HCT116 (cell line): ENCODE data around the gene BPTF. TPM values are rescaled to one million over a fixed set of nuclear protein-coding genes. Genes with fewer than 3 reads are reported as not detected.

Source experiments
- ATAC-seq: fragments of 200-7000 bp; cut with Tn5 transposase; 2 replicates; pipeline ENCODE4 v1.9.1; 2020; ENCODE audit warnings: mild to moderate bottlenecking, moderate library complexity
- BruUV-seq: library from RNA; stranded (reverse); fragments of 400-500 nt; replicated peaks from 2 replicates; lab custom pipeline; 2021; lab: Mats Ljungman, UMichigan
- CTCF ChIA-PET: fragments of 300-600 bp; sonication (Branson Sonifier 250); formaldehyde crosslinking; loops from one replicate; lab custom pipeline; 2021; ENCODE audit warnings: antibody characterized with exemption; lab: Charles Lee
- POLR2A ChIA-PET: fragments of 300-600, 350-600 bp; sonication (Branson Sonifier 250); formaldehyde crosslinking; loops from one replicate; lab custom pipeline; 2021; ENCODE audit warnings: antibody characterized with exemption; lab: Charles Lee
- RAD21 ChIA-PET, 2 experiments: fragments of 300-600 bp; sonication (Branson Sonifier 250); formaldehyde crosslinking; loops; one replicate each; lab custom pipeline; 2023; ENCODE audit warnings: low total read pairs in 2 of 2; ENCODE audit not compliant: uncharacterized antibody in 2 of 2, unreplicated experiment in 2 of 2, low non-redundant PET in 1 of 2; lab: Charles Lee
- DNase-seq: peaks from one replicate; pipeline ENCODE4 v3.0.0-alpha.2; 2010; ENCODE audit warnings: low read depth, low spot score
- H2AFZ ChIP-seq: fragments of 200-600 bp; shearing (Covaris generic), sonication (generic); 2 replicates; pipeline ENCODE4 v1.6.1; 2017; ENCODE audit warnings: low read depth, mixed run types, mixed read lengths, antibody characterized with exemption, low read length; ENCODE audit not compliant: poor library complexity, severe bottlenecking
- H3K27ac ChIP-seq: 2 replicates; pipeline ENCODE4 v1.5.1; 2012; ENCODE audit warnings: low read depth, low read length
- H3K27me3 ChIP-seq: fragments of 200-600 bp; sonication (generic); 2 replicates; pipeline ENCODE4 v1.6.1; 2016; ENCODE audit warnings: mixed run types, low read length, mixed read lengths; ENCODE audit not compliant: insufficient read depth
- H3K36me3 ChIP-seq, 2 experiments: fragments of 200-500 bp in 1 of 2; fragments of 200-600 bp in 1 of 2; sonication (Bioruptor generic) in 1 of 2; sonication (generic) in 1 of 2; 2 replicates each; pipeline versions ENCODE4 v1.5.1 to v1.6.1; 2014 to 2016; ENCODE audit warnings: low read length in 2 of 2, inconsistent platforms in 1 of 2, mixed read lengths in 1 of 2, mixed run types in 1 of 2; ENCODE audit not compliant: insufficient read depth in 2 of 2, control insufficient read depth in 1 of 2
- H3K4me1 ChIP-seq, 2 experiments: fragments of 200-600 bp in 1 of 2; sonication (generic) in 1 of 2; 2 replicates each; pipeline versions ENCODE4 v1.5.1 to v1.6.1; 2012 to 2017; ENCODE audit warnings: low read length in 2 of 2, inconsistent platforms in 1 of 2, mild to moderate bottlenecking in 1 of 2, mixed read lengths in 1 of 2, mixed run types in 1 of 2, moderate library complexity in 1 of 2; ENCODE audit not compliant: insufficient read depth in 2 of 2, control insufficient read depth in 1 of 2
- H3K4me2 ChIP-seq: fragments of 200-600 bp; sonication (generic); 2 replicates; pipeline ENCODE4 v1.6.1; 2017; ENCODE audit warnings: mixed run types, low read length, mixed read lengths
- H3K4me3 ChIP-seq, 2 experiments: fragments of 200-600 bp in 1 of 2; sonication (generic) in 1 of 2; replicated peaks in 1 of 2; 2 replicates each; pipeline ENCODE4 v1.5.1; 2011 to 2016; ENCODE audit warnings: low read length in 2 of 2, control low read depth in 1 of 2, low read depth in 1 of 2, mild to moderate bottlenecking in 1 of 2, mixed read lengths in 1 of 2, mixed run types in 1 of 2
- H3K79me2 ChIP-seq: fragments of 200-600 bp; sonication (generic); 2 replicates; pipeline ENCODE4 v1.6.1; 2017; ENCODE audit warnings: mild to moderate bottlenecking, mixed run types, low read length, moderate library complexity, mixed read lengths; ENCODE audit not compliant: insufficient read depth
- H3K9ac ChIP-seq: fragments of 200-600 bp; sonication (generic); 2 replicates; pipeline ENCODE4 v1.6.1; 2016; ENCODE audit warnings: low read length, mixed read lengths
- H3K9me2 ChIP-seq: fragments of 200-600 bp; sonication (generic), shearing (Covaris generic); 2 replicates; pipeline ENCODE4 v1.6.1; 2017; ENCODE audit warnings: mixed run types, mild to moderate bottlenecking, moderate library complexity; ENCODE audit not compliant: insufficient read depth
- H3K9me3 ChIP-seq, 2 experiments: fragments of 200-500 bp in 1 of 2; fragments of 200-600 bp in 1 of 2; sonication (Bioruptor generic) in 1 of 2; sonication (generic) in 1 of 2; 2 replicates each; pipeline ENCODE4 v1.6.1; 2014 to 2017; ENCODE audit warnings: low read length in 2 of 2, mixed read lengths in 2 of 2, inconsistent platforms in 1 of 2, low read depth in 1 of 2, mild to moderate bottlenecking in 1 of 2, mixed run types in 1 of 2, moderate library complexity in 1 of 2; ENCODE audit not compliant: control insufficient read depth in 1 of 2, insufficient read depth in 1 of 2
- H4K20me1 ChIP-seq: fragments of 200-600 bp; sonication (generic), shearing (Covaris generic); 2 replicates; pipeline ENCODE4 v1.6.1; 2017; ENCODE audit warnings: mixed run types, mild to moderate bottlenecking, moderate library complexity; ENCODE audit not compliant: insufficient read depth
- CEBPB ChIP-seq: IDR thresholded peaks from 2 replicates; pipeline ENCODE4 v1.6.1; 2012; ENCODE audit warnings: low read depth
- EGR1 ChIP-seq: IDR thresholded peaks from 2 replicates; pipeline ENCODE4 v1.6.1; 2012; ENCODE audit warnings: low read depth
- SIN3A ChIP-seq: IDR thresholded peaks from 2 replicates; pipeline ENCODE4 v1.6.1; 2012; ENCODE audit warnings: low read depth
- SRF ChIP-seq: IDR thresholded peaks from 2 replicates; pipeline ENCODE4 v1.6.1; 2012; ENCODE audit warnings: low read depth
- ZBTB33 ChIP-seq: IDR thresholded peaks from 2 replicates; pipeline ENCODE4 v1.6.1; 2011; ENCODE audit warnings: mild to moderate bottlenecking, low read length, moderate library complexity; ENCODE audit not compliant: insufficient replicate concordance; ENCODE audit errors: extremely low read depth
- intact Hi-C: fragments of 100-400 bp; cut with micrococcal nuclease; formaldehyde crosslinking; loops from 2 replicates; pipeline ENCODE4 v1.10.0; 2022
- total RNA-seq: library from RNA; stranded (reverse); gene quantifications from one replicate; pipeline ENCODE4 v1.2.1, GENCODE V29; 2021; ENCODE audit not compliant: unreplicated experiment
- TF ChIP-seq, protein P1 (sequence below): IDR thresholded peaks from 2 replicates; pipeline ENCODE4 v1.6.1; 2012; ENCODE audit warnings: low read depth

BPTF gene
- total RNA-seq, 1 experiment from 2014 or later: 114 TPM

- H3K4me1 ChIP-seq: peaks cover 4 to 6% of the 10 kb centered on the region in 2 experiments; a peak in 3 of 4 replicates
- ChIA-PET RAD21 (no interaction called here), POLR2A (no interaction called here), CTCF (no interaction called here)
- H3K27me3 ChIP-seq: no peaks in the 10 kb centered on the region
- DNase-seq (no peak), ATAC-seq (no peak)
- H3K9me2 ChIP-seq: no peaks in the 10 kb centered on the region
- TF ChIP-seq ZBTB33 (no peak), SIN3A (no peak), CEBPB (no peak), EGR1 (no peak), SRF (no peak)
- TF ChIP-seq, protein P1, sequence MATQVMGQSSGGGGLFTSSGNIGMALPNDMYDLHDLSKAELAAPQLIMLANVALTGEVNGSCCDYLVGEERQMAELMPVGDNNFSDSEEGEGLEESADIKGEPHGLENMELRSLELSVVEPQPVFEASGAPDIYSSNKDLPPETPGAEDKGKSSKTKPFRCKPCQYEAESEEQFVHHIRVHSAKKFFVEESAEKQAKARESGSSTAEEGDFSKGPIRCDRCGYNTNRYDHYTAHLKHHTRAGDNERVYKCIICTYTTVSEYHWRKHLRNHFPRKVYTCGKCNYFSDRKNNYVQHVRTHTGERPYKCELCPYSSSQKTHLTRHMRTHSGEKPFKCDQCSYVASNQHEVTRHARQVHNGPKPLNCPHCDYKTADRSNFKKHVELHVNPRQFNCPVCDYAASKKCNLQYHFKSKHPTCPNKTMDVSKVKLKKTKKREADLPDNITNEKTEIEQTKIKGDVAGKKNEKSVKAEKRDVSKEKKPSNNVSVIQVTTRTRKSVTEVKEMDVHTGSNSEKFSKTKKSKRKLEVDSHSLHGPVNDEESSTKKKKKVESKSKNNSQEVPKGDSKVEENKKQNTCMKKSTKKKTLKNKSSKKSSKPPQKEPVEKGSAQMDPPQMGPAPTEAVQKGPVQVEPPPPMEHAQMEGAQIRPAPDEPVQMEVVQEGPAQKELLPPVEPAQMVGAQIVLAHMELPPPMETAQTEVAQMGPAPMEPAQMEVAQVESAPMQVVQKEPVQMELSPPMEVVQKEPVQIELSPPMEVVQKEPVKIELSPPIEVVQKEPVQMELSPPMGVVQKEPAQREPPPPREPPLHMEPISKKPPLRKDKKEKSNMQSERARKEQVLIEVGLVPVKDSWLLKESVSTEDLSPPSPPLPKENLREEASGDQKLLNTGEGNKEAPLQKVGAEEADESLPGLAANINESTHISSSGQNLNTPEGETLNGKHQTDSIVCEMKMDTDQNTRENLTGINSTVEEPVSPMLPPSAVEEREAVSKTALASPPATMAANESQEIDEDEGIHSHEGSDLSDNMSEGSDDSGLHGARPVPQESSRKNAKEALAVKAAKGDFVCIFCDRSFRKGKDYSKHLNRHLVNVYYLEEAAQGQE: no peak
- no peak overlapping the region for H3K27ac ChIP-seq
- no TSS peak for BruUV-seq
- no peaks in the 10 kb centered on the region for H3K9me3 ChIP-seq
- no peaks in the 10 kb centered on the region for H3K36me3 ChIP-seq
- H3K4me2 ChIP-seq: no peak overlapping the region
- H3K79me2 ChIP-seq: no peaks in the 10 kb centered on the region
- H3K9ac ChIP-seq: no peak overlapping the region
- H4K20me1 ChIP-seq: no peaks in the 10 kb centered on the region
- intact Hi-C loops: no loop called here
- H3K4me3 ChIP-seq: no peak overlapping the region
- H2AFZ ChIP-seq: no peak overlapping the region
Observed at GRCh38 chr17:67785504-67785903, 39.8 kb upstream of the BPTF start.
